H4 (cell line): ENCODE measurements around the gene HERPUD2. TPM values are rescaled to one million over a fixed set of nuclear protein-coding genes. Genes with fewer than 3 reads are reported as not detected.
"Not testable (repeated sequence)": the region's sequence is repeated elsewhere in the genome, so short reads cannot be mapped to it uniquely, and the experiment has no call there.

Source experiments
- DNase-seq: peaks from one replicate; pipeline ENCODE4 v3.0.0-alpha.2; 2015; ENCODE audit warnings: low spot score
- total RNA-seq: library from RNA; depleted of rRNA; stranded (reverse); fragments of >200 nt; shearing (Covaris generic); gene quantifications from 2 replicates; pipeline ENCODE4 v1.2.3, GENCODE V29; 2014

HERPUD2 gene
- total RNA-seq, 1 experiment from 2014 or later, result 19.2 TPM

- DNase-seq, result no peak
Measured at GRCh38 chr7:35714407-35714806, 19.5 kb upstream of the HERPUD2 start.

DNA sequence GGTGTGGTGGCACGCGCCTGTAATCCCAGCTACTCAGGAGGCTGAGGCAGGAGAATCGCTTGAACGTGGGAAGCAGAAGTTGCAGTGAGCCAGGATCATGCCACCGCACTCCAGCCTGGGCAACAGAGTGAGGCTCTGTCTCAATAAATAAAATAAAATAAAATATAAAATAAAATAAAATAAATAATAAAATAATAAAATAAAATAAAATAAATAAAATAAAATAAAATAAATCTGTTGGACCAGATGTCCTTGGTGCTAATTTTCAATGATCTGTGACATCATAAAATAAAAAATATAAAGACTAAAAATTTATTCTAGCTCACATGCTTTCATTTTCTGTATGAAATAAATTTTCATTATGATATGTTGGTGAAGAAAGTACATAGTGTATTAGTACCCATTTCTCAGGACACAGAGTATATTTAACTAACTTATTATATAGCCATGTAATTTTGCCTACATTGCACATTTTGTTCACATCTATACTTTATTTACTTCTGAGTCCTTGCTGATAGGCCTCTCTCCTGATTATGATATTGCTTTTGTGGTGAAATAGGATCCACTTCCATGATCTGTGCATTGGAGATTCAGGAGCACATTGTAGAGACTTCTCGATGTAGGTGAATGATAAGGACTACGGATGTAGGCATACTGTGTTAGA, 17.8 kb upstream of the HERPUD2 start:
- no peak for DNase-seq

GRCh38 chr7:35707422-35707821, 12.5 kb upstream of the HERPUD2 start:
- DNase-seq, result no peak

DNA sequence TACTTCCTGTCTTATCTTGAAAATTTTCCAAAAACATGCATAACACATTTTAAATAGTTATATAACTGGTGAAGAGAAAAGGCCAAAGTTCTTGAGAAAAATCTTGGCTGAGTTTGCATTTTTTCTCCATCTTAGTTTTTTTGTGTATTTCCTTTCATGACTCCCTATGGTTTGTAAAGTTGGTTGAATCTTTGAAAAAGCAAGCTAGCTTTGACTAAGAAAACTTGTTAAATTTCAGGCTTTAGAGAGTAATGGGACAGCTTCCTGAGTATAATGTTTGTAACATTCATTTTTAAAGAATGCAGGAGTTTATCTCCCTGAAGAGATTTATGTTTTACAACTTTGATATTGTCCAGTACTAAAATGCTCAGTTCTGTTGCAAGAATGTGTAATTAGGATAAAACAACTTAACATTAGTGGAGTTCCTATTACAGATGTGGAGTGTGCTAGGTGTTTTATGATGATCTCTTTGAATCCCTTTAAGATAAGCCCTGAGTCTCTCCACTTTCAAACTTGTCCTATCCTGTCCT, 11.1 kb upstream of the HERPUD2 start:
- DNase-seq, result no peak

- no peak for DNase-seq
Measured at GRCh38 chr7:35704261-35704660, 9.3 kb upstream of the HERPUD2 start.

DNA sequence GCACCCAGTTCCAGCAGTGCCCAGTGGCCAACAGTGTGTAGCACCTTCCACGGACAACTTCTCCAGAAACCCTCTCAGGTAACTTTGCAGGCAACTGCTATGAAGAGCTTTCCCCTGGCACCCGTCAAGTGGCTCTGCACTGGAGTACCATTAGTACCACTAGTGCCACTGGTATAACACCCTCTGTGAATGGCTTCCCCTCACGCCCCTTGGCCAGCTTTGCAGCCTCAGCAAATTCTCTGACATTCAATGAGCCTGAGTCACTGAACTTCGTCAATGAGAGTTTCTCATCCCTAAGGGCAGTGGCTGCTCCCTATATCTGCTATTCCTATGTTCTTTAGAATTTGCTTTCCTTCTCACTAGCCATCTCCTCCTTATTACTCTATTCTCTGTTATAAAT, 7.6 kb upstream of the HERPUD2 start:
- no peak for DNase-seq

- DNase-seq, result no peak
Measured at GRCh38 chr7:35701287-35701900, 6.5 kb upstream of the HERPUD2 start.

GRCh38 chr7:35700865-35701264, 5.9 kb upstream of the HERPUD2 start:
- no peak for DNase-seq

GRCh38 chr7:35700333-35700732, 5.4 kb upstream of the HERPUD2 start:
- no peak for DNase-seq

GRCh38 chr7:35699796-35700305, 4.9 kb upstream of the HERPUD2 start:
- no peak for DNase-seq

DNA sequence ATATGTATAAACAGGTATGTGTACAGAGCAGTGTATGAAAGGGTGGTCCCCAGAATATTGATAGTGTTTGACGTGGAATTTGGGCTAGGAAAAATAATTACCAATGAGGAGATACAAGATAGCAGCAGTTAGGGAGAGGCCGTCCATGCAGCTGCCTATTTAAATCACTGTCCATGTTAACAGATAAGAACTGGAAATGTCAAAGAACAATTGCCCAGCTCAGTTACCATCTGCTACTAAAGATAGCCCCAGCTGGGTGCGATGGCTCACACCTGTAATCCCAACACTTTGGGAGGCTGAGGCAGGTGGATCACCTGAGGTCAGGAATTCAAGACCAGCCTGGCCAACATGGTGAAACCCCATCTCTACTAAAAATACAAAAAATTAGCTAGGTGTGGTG, 3.4 kb upstream of the HERPUD2 start:
- DNase-seq, result not testable (repeated sequence)

DNA sequence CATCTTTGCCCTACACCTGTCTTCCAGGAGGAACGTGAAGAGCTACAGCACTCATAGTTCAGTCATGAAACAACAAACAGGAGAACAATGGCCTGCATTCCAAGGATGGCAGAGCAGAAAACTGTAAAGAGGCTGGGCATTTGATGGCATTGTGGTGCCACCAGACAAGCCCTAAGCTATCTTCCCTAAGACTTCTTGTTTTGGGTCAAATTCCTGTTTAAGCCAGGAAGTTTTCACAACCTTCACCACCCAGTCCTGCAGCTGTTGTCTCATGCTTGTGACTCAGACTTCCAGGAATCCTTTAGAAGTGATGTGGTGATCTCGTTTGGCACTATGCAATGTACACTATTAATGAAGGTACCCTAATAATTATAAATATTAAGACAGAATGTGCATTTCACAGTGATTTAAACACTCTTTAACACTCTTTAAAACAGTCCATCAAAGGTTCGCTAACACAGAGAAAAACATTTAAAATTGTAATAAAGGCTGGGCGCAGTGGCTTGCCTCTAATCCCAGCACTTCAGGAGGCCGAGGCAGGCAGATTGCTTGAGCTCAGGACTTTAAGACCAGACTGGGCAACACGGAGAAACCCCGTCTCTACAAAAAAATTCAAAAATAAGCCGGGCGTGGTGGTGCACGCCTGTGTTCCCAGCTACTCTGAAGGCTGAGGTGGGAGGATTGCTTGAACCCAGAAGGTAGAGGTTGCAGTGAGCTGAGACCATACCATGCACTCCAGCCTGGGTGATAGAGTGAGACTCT, 2.7 kb upstream of the HERPUD2 start:
- no peak for DNase-seq

- no peak for DNase-seq
Measured at GRCh38 chr7:35695987-35696386, 1.1 kb upstream of the HERPUD2 start.

GRCh38 chr7:35695473-35695850, 527 bp upstream of the HERPUD2 start:
- no peak for DNase-seq

- no peak for DNase-seq
Measured at GRCh38 chr7:35694161-35694783, 663 bp downstream of the HERPUD2 start.

GRCh38 chr7:35691827-35692307, 3.1 kb downstream of the HERPUD2 start:
- no peak for DNase-seq

DNA sequence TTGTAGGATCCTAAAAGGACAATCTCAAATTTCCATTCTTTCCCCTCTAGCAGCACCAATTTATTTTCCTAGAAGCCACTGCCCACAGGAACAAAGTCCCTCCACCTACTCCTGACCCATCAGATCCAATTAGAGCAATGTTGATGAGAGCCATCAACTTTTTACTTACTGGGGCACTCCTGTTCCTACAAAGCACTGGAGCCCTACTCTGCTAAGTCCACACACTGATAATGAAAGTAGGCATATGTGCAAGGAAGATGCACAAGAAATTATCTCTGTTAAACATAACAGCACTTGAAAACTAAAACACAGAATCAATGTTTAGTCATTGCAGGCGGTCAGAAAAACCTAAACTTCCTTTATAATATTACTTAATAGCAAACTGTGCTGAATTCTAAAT, 3.6 kb downstream of the HERPUD2 start:
- DNase-seq, result no peak

DNA sequence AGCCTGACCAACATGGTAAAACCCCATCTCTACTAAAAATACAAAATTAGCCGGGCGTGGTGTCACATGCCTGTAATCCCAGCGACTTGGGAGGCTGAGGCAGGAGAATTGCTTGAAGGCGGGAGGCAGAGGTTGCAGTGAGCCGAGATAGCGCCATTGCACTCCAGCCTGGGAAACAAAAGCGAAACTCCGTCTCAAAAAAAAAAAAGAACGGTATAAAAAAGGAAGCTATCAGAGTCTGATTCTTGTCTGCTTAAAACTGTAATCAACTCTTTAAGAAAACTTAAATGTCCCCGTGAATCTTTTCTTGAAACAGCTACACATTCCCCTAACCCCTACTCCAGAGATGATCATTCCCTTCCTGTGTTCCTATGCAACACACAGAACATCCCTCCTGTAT, 4.3 kb downstream of the HERPUD2 start:
- not testable (repeated sequence) for DNase-seq

DNA sequence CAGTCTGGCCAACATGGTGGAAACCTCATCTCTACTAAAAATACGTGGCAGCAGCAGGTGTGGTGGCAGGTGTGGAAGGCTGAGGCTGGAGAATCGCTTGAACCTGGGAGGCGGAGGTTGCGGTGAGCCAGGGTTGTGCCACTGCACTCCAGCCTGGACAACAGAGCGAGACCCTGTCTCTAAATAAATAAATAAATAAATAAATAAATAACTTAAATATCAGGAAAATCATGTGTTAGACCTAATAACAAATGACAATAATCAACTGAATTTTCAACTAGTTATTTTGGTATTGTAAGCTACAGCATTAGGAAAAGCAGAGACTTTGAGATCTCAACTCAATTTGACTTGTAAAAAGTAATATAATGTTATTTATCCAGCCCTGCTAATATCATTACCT, 9.2 kb downstream of the HERPUD2 start:
- no peak for DNase-seq

- no peak for DNase-seq
Measured at GRCh38 chr7:35681231-35682029, 13.5 kb downstream of the HERPUD2 start.

DNA sequence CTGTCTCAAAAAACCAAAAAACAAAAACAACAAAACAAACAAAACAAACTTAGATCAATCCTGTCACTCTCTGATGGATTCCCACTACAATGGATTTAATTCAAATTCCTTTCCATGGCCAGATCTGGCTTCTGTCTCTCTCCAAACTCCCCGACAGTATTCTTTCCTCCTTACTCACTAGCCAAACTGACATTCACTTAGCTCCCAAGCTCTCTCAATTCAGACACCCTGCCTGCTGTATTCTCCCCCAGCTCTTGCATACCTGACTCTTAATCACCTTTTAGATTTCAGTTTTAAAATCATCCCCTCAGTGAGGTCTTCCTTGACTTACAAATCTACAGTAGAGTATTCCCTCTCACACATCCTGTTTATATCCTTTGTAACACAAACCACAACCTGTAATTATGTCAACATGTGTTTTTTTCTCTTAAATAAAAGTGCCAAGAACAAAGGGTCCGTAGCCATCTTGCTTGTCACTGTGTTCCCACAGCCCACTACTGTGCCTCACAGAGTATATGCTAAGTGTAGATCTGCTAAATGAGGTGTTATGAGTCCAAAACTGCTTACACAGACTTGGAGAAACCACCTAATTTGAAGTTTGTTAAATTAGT, 14.4 kb downstream of the HERPUD2 start:
- peak; percentile 66 for DNase-seq
